ENCODE results near the gene OTULINL. TPM values are rescaled to one million over a fixed set of nuclear protein-coding genes. Genes with fewer than 3 reads are reported as not detected.

OTULINL gene
- total and polyA plus RNA-seq, 2 of the 8 experiments (the other 6 are each of a cell fraction or from before 2014, with no cell fraction given), result 3.1 to 8.3 TPM

DNA sequence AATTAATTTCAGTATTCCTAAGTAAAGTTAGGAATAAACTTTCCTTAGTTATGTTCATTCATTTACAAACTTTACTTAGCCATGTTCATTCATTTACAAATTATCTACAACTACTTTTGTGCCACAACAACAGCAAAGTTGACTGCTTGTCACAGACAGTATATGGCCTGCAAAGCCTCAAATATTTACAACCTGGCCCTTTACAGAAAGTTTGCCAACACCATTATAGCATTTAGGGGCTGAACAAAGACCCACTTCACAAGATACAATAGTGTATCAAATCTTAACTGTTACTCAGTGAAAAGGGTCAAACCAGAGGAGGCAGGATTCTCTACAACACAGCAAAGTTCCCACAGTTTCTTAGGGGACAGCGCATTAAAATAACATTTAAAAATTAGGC lies 9.7 kb upstream of the OTULINL start:
- no peaks in the 10 kb centered on the region for H3K23me2 ChIP-seq (ENCODE audit: low read depth, low read length)
- no peak overlapping the region for H3K18ac ChIP-seq (ENCODE audit: extremely low read depth, low read length)
- POLR2A ChIA-PET (ENCODE audit: partially characterized antibody), result no interaction called here
- FAIRE-seq (no peak), DNase-seq (ENCODE audit: low read depth in 1 of 2, low spot score in 2 of 2) (no peak)
- H4K91ac ChIP-seq (replicated peaks; ENCODE audit: insufficient read length, low read length), result no peak overlapping the region
- no peak overlapping the region for H2BK12ac ChIP-seq (ENCODE audit: low read depth, low read length)
- no peak overlapping the region for H2BK120ac ChIP-seq (replicated peaks; ENCODE audit: low read depth, low read length)
- H2BK5ac ChIP-seq (ENCODE audit: low read depth, low read length), result no peak overlapping the region
- H3K4me2 ChIP-seq (ENCODE audit: insufficient read depth in 1 of 2, low read depth in 2 of 2, low read length in 2 of 2), result no peak overlapping the region
- H4K20me1 ChIP-seq (replicated peaks in 1 of 2; ENCODE audit: control insufficient read depth in 1 of 2, insufficient read depth in 2 of 2, low read length in 2 of 2), result no peaks in the 10 kb centered on the region
- H3K9ac ChIP-seq (replicated peaks in 1 of 4; ENCODE audit: extremely low read depth in 1 of 4, low read depth in 3 of 4, low read length in 3 of 4), result no peak overlapping the region
- no peak overlapping the region for H3K27ac ChIP-seq (ENCODE audit: low read depth, low read length)
- no peaks in the 10 kb centered on the region for H3K27me3 ChIP-seq (replicated peaks in 1 of 4; ENCODE audit: control insufficient read depth in 3 of 4, extremely low read depth in 1 of 4, insufficient read depth in 3 of 4, low read length in 3 of 4)
- no peak overlapping the region for H2BK15ac ChIP-seq (ENCODE audit: low read length)
- H4K8ac ChIP-seq (ENCODE audit: extremely low read depth, insufficient read depth, low read length), result no peak overlapping the region
- H2AFZ ChIP-seq (ENCODE audit: low read length), result no peak overlapping the region
- H3K79me2 ChIP-seq (ENCODE audit: control insufficient read depth in 1 of 2, insufficient read depth in 2 of 2, low read length in 2 of 2), result no peaks in the 10 kb centered on the region
- no peak overlapping the region for H3K4me3 ChIP-seq (ENCODE audit: extremely low read depth in 1 of 4, insufficient read depth in 2 of 4, low read depth in 3 of 4, low read length in 4 of 4)
- H3K9me3 ChIP-seq (ENCODE audit: insufficient read depth in 2 of 2, low read depth in 1 of 2, low read length in 1 of 2), result no peaks in the 10 kb centered on the region
- no peaks in the 10 kb centered on the region for H3K4me1 ChIP-seq (replicated peaks in 1 of 4; ENCODE audit: control insufficient read depth in 3 of 4, insufficient read depth in 4 of 4, low read length in 3 of 4)
- no peak overlapping the region for H3K56ac ChIP-seq (replicated peaks; ENCODE audit: insufficient read length, low read depth, low read length)
- no peak overlapping the region for H4K5ac ChIP-seq (ENCODE audit: insufficient read length, low read depth, low read length)
- H3K23ac ChIP-seq (ENCODE audit: insufficient read length), result no peak overlapping the region
- H3K36me3 ChIP-seq (ENCODE audit: control insufficient read depth in 2 of 4, insufficient read depth in 4 of 4, low read length in 3 of 4), result no peaks in the 10 kb centered on the region
- H3K4ac ChIP-seq (replicated peaks; ENCODE audit: insufficient read length, low read depth, low read length), result no peak overlapping the region
- no peak overlapping the region for H3K14ac ChIP-seq (ENCODE audit: insufficient read length)
- no peaks in the 10 kb centered on the region for H3K79me1 ChIP-seq (ENCODE audit: low read depth, low read length)
- H2AK5ac ChIP-seq (ENCODE audit: low read depth, low read length), result no peak overlapping the region
- CTCF ChIA-PET (ENCODE audit: partially characterized antibody), result no interaction called here
- 93% methylated on average over 1 of the region's 1 CpG; no CpG with 5 or more reads in 1 of the 2 experiments for WGBS, 2 experiments (ENCODE audit: extremely low coverage in 1 of 2, insufficient coverage in 1 of 2, insufficient read length in 1 of 2, insufficient replicate concordance in 2 of 2, low coverage in 1 of 2, low lambda C conversion rate in 2 of 2, missing lambda C conversion rate in 1 of 2)
- no peak overlapping the region for H2BK20ac ChIP-seq (ENCODE audit: low read length)
- no peak for TF ChIP-seq HDAC2 (IDR thresholded peaks at IDR 0.05; ENCODE audit: borderline replicate concordance in 1 of 2, low read depth in 2 of 2, low read length in 2 of 2)
- TF ChIP-seq ZNF274 (IDR thresholded peaks at IDR 0.05; ENCODE audit: borderline replicate concordance, extremely low read depth, low read length), result no peak
- no peak for TF ChIP-seq TCF12 (IDR thresholded peaks at IDR 0.05; ENCODE audit: low read depth, low read length)
- no peak for TF ChIP-seq ASH2L (IDR thresholded peaks at IDR 0.05; ENCODE audit: low read length)
- TF ChIP-seq SAP30 (IDR thresholded peaks at IDR 0.05; ENCODE audit: insufficient read depth, insufficient replicate concordance, low read length), result no peak
- no peak for TF ChIP-seq TEAD4 (IDR thresholded peaks at IDR 0.05; ENCODE audit: low read depth, low read length)
- no peak for TF ChIP-seq TAF7 (optimal IDR thresholded peaks at IDR 0.05; ENCODE audit: borderline replicate concordance, low read depth, low read length)
- no peak for TF ChIP-seq KDM4A (IDR thresholded peaks at IDR 0.05; ENCODE audit: low read depth, low read length, severe bottlenecking)
- TF ChIP-seq POU5F1 (IDR thresholded peaks at IDR 0.05; ENCODE audit: low read depth, low read length), result no peak
- TF ChIP-seq CEBPB (IDR thresholded peaks at IDR 0.05; ENCODE audit: low read depth, low read length), result no peak
- no peak for TF ChIP-seq POLR2A (IDR thresholded peaks at IDR 0.05; ENCODE audit: control extremely low read depth in 1 of 2, low read depth in 2 of 2, low read length in 2 of 2)
- TF ChIP-seq SUZ12 (IDR thresholded peaks at IDR 0.05; ENCODE audit: low read length), result no peak
- TF ChIP-seq GABPA (IDR thresholded peaks at IDR 0.05; ENCODE audit: borderline replicate concordance, insufficient read depth, low read length), result no peak
- TF ChIP-seq CREB1 (IDR thresholded peaks at IDR 0.05), result no peak
- TF ChIP-seq BCL11A (IDR thresholded peaks at IDR 0.05; ENCODE audit: low read depth in 2 of 2, low read length in 2 of 2), result no peak
- TF ChIP-seq RFX5 (IDR thresholded peaks at IDR 0.05; ENCODE audit: borderline replicate concordance, low read depth, low read length), result no peak

All from H1 (cell line).